K562 (cell line): ENCODE results near the gene ZDHHC22. TPM values are rescaled to one million over a fixed set of nuclear protein-coding genes. Genes with fewer than 3 reads are reported as not detected.

Source experiments
- ATAC-seq: fragments of 200-7000 bp; cut with Tn5 transposase; 3 replicates; pipeline ENCODE4 v1.9.1; 2020; ENCODE audit warnings: moderate library complexity
- BruUV-seq: library from RNA; stranded (reverse); fragments of 400-500 nt; replicated peaks from 2 replicates; lab custom pipeline; 2021; lab: Mats Ljungman, UMichigan
- CTCF ChIA-PET: fragments of 300-600 bp; formaldehyde crosslinking; extraction: SDS; loops from one replicate; lab custom pipeline; 2021; ENCODE audit warnings: low intra/inter-chr PET ratio; lab: Yijun Ruan, JAX
- POLR2A ChIA-PET: fragments of 300-600, 350-650 bp; sonication (Branson Sonifier 250); formaldehyde crosslinking; extraction: SDS; loops from one replicate; lab custom pipeline; 2021; ENCODE audit warnings: antibody characterized with exemption, inconsistent platforms; lab: Yijun Ruan, JAX
- DNase-seq, 4 experiments: peaks; one replicate each; pipeline versions ENCODE4 v3.0.0 to v3.0.0-alpha.2; 2011 to 2018; ENCODE audit warnings: low spot score in 3 of 4, mixed read lengths in 3 of 4; ENCODE audit errors: extremely low read depth in 1 of 4
- FAIRE-seq: peaks from 2 replicates; lab custom pipeline; 2011; peaks lifted over from hg19 to GRCh38; lab: Jason Lieb, UNC
- H2AFZ ChIP-seq: 2 replicates; pipeline ENCODE4 v1.6.0; 2011; ENCODE audit warnings: low read depth, low read length, control low read depth, inconsistent platforms
- H3K27ac ChIP-seq: fragments of 200-600 bp; 3 replicates; pipeline ENCODE4 v1.8.0; 2011; ENCODE audit warnings: low read depth, mild to moderate bottlenecking, control low read depth, inconsistent platforms, low read length, moderate library complexity, mixed read lengths; ENCODE audit errors: extremely low read depth
- H3K27me3 ChIP-seq, 2 experiments: fragments of 300-600 bp in 1 of 2; 2 replicates in 1 of 2; 3 replicates in 1 of 2; pipeline versions ENCODE4 v1.6.0 to v1.8.0; 2011; ENCODE audit warnings: inconsistent platforms in 2 of 2, low read length in 2 of 2, mild to moderate bottlenecking in 1 of 2, mixed read lengths in 1 of 2, moderate library complexity in 1 of 2; ENCODE audit not compliant: control insufficient read depth in 2 of 2, insufficient read depth in 2 of 2
- H3K36me3 ChIP-seq: fragments of 300-600 bp; 3 replicates; pipeline ENCODE4 v1.8.0; 2011; ENCODE audit warnings: mild to moderate bottlenecking, low read length, inconsistent platforms; ENCODE audit not compliant: control insufficient read depth, insufficient read depth
- H3K4me1 ChIP-seq, 2 experiments: fragments of 200-600 bp in 1 of 2; replicated peaks in 1 of 2; 2 replicates in 1 of 2; 3 replicates in 1 of 2; pipeline versions ENCODE4 v1.5.1 to v1.8.0; 2011; ENCODE audit warnings: inconsistent platforms in 2 of 2, low read length in 2 of 2, mild to moderate bottlenecking in 1 of 2, mixed read lengths in 1 of 2, moderate library complexity in 1 of 2; ENCODE audit not compliant: control insufficient read depth in 2 of 2, insufficient read depth in 2 of 2
- H3K4me2 ChIP-seq: 2 replicates; pipeline ENCODE4 v1.6.1; 2011; ENCODE audit warnings: low read length, control low read depth, inconsistent platforms, mixed read lengths; ENCODE audit not compliant: insufficient read depth
- H3K4me3 ChIP-seq: fragments of 200-600 bp; sonication (generic), shearing (Covaris generic); 2 replicates; pipeline ENCODE4 v1.5.1; 2016; ENCODE audit warnings: control low read depth, inconsistent platforms
- H3K79me2 ChIP-seq: fragments of 200-600 bp; 3 replicates; pipeline ENCODE4 v1.8.0; 2011; ENCODE audit warnings: low read length, inconsistent platforms; ENCODE audit not compliant: control insufficient read depth, insufficient read depth
- H3K9ac ChIP-seq, 2 experiments: 2 replicates each; pipeline versions ENCODE4 v1.6.0 to v1.6.1; 2011; ENCODE audit warnings: low read depth in 2 of 2, low read length in 2 of 2, control low read depth in 1 of 2, inconsistent platforms in 1 of 2, mild to moderate bottlenecking in 1 of 2, mixed read lengths in 1 of 2; ENCODE audit not compliant: insufficient read depth in 1 of 2
- H3K9me1 ChIP-seq: one replicate; pipeline ENCODE4 v1.6.0; 2011; ENCODE audit warnings: inconsistent platforms, mild to moderate bottlenecking, low read length, moderate library complexity; ENCODE audit not compliant: control insufficient read depth, insufficient read depth
- H3K9me3 ChIP-seq: replicated peaks from 2 replicates; pipeline ENCODE4 v1.5.1; 2011; ENCODE audit warnings: low read depth, low read length, inconsistent platforms; ENCODE audit not compliant: control insufficient read depth, insufficient read depth
- H4K20me1 ChIP-seq: replicated peaks from 2 replicates; pipeline ENCODE4 v1.6.1; 2011; ENCODE audit warnings: low read length, inconsistent platforms, mixed read lengths; ENCODE audit not compliant: control insufficient read depth, insufficient read depth
- GABPB2 ChIP-seq: fragments of 250-450 bp; sonication (Bioruptor Pico); conservative IDR thresholded peaks from 2 replicates; pipeline ENCODE4 v1.5.1; 2021; ENCODE audit warnings: mild to moderate bottlenecking
- HDAC6 ChIP-seq: IDR thresholded peaks from 2 replicates; pipeline ENCODE4 v1.6.1; 2012; ENCODE audit warnings: low read depth, mild to moderate bottlenecking, control low read depth, inconsistent platforms, low read length, moderate library complexity
- HDAC8 ChIP-seq: fragments of 450-650 bp; IDR thresholded peaks from 2 replicates; pipeline ENCODE4 v1.6.1; 2016; ENCODE audit warnings: mild to moderate bottlenecking, missing genetic modification characterization, moderate library complexity, missing compliant biosample characterization
- HMGN3 ChIP-seq: IDR thresholded peaks from 2 replicates; pipeline ENCODE4 v1.6.1; 2011; ENCODE audit warnings: borderline replicate concordance, low read depth, mild to moderate bottlenecking, mixed read lengths, low read length; ENCODE audit not compliant: insufficient read length; ENCODE audit errors: extremely low read depth
- HNRNPL ChIP-seq: fragments of 200-400 bp; formaldehyde crosslinking; IDR thresholded peaks from 2 replicates; pipeline ENCODE4 v1.6.1; 2017; ENCODE audit warnings: low read depth, mild to moderate bottlenecking, low read length
- OTX1 ChIP-seq: fragments of 450-650 bp; formaldehyde crosslinking; IDR thresholded peaks from 2 replicates; pipeline ENCODE4 v1.4.0; 2022; ENCODE audit warnings: mild to moderate bottlenecking
- XRCC3 ChIP-seq: fragments of 450-650 bp; IDR thresholded peaks from 2 replicates; pipeline ENCODE4 v1.6.1; 2017; ENCODE audit warnings: mild to moderate bottlenecking, moderate library complexity
- XRCC4 ChIP-seq: IDR thresholded peaks from one replicate; pipeline ENCODE4 v1.6.1; 2011; ENCODE audit not compliant: insufficient read depth, insufficient read length; ENCODE audit errors: extremely low read depth
- ZBTB17 ChIP-seq: fragments of 450-650 bp; formaldehyde crosslinking; IDR thresholded peaks from 2 replicates; pipeline ENCODE4 v1.4.0; 2020; ENCODE audit warnings: mild to moderate bottlenecking
- ZNF197 ChIP-seq: fragments of 200-800 bp; sonication (Bioruptor generic); IDR thresholded peaks from 2 replicates; pipeline ENCODE4 v1.6.1; 2016; ENCODE audit warnings: low read depth, missing genetic modification characterization, missing compliant biosample characterization
- WGBS: fragments of 100-300 bp; shearing (Covaris generic); methylation state at CpG from one replicate; pipeline ENCODE4 v1.1.6; 2016; ENCODE audit warnings: low coverage, mixed read lengths; ENCODE audit not compliant: insufficient coverage; ENCODE audit errors: missing lambda C conversion rate; 5-methylcytosine and 5-hydroxymethylcytosine counted together
- in situ Hi-C: fragments of 300-500 bp; cut with MboI; formaldehyde crosslinking; loops from 4 replicates; pipeline ENCODE4 v1.15.0; 2018; ENCODE audit warnings: inconsistent platforms, mixed read lengths
- intact Hi-C: fragments of 100-400 bp; cut with micrococcal nuclease; formaldehyde crosslinking; loops from 2 replicates; pipeline ENCODE4 v1.14.2; 2022
- polyA plus RNA-seq, 8 experiments: library from polyadenylated mRNA; depleted of rRNA in 4 of 8; stranded (reverse) in 5 of 8; unstranded in 3 of 8; fragments of >200 nt; fragmentation: Nextera tagmentation in 2 of 8; fragmentation: Illumina TruSeq in 1 of 8; extraction: Ambion mirVana in 2 of 8; extraction: Trizol in 1 of 8; gene quantifications; 2 replicates each; pipeline versions ENCODE4 v1.2.1 to v1.2.3, GENCODE V29; 2011 to 2014; ENCODE audit warnings: inconsistent platforms in 1 of 8, missing spikeins in 1 of 8
- total RNA-seq, 7 experiments: library from RNA; depleted of rRNA in 6 of 7; stranded (reverse); fragments of >200 nt in 6 of 7; fragmentation: Illumina TruSeq in 2 of 7; extraction: Trizol in 2 of 7; gene quantifications; 2 replicates each; pipeline versions ENCODE4 v1.2.1 to v1.2.3, GENCODE V29; 2011 to 2021; ENCODE audit warnings: low replicate concordance in 1 of 7
- TF ChIP-seq, protein P1 (sequence below): fragments of 450-650 bp; formaldehyde crosslinking; IDR thresholded peaks from 2 replicates; pipeline ENCODE4 v1.4.0; 2022; ENCODE audit warnings: mild to moderate bottlenecking, moderate library complexity

ZDHHC22 gene
- total and polyA plus RNA-seq, 9 of the 15 experiments (the other 6 are each of a cell fraction or from before 2014, with no cell fraction given), result not detected

DNA sequence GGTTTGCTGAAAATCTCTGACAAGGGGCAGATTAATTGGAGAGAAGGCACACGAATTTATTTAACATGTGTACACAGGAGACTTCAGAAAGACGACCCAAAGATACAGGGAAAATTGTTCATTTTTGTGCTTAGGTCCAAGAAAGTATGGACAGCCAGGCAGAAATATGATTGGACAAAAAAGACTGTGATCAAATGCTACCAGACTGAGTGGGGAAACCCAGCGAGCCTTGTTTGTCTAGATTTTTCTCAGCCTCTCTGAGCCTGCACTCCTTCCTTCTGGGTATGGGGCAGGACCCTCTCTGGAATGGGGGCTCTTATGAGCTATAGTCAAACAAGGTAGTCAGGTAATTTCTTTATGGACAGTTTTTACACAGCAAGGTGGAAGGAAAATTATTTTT lies 54.0 kb downstream of the ZDHHC22 start (continued):
- TF ChIP-seq ZBTB17 (no peak), HDAC6 (no peak)

DNA sequence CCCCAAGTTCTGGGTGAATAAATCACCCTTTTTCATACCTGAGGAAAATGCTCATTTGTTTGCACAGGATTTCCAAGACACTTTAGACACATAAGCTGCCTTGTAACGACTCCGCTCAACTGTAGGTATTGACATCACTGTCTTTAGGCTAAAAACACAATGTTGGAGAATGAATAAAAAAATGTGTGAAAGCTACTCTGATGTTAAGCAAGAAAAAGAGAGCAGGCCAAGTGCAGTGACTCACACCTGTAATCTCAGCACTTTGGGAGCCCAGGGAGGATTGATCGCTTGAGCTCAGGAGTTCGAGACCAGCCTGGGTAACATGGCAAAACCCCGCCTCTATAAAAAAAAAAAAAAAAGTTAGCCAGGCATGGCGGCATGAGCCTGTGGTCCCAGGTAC lies 54.6 kb downstream of the ZDHHC22 start:
- Histone ChIP-seq H3K4me2 (no peak overlapping the region), H2AFZ (no peak overlapping the region), H3K9me3 (0 out of 2 replicates have a peak, but pooled peaks cover 5% of the 10 kb centered on the region), H3K27ac (no peak overlapping the region), H4K20me1 (no peaks in the 10 kb centered on the region), H3K79me2 (no peaks in the 10 kb centered on the region), H3K4me1 (peaks cover 0 to 12% of the 10 kb centered on the region in 2 experiments; a peak in 3 of 5 replicates), H3K27me3 (peaks cover 7 to 10% of the 10 kb centered on the region in 2 experiments; a peak in 2 of 5 replicates), H3K9ac (no peak overlapping the region), H3K36me3 (no peaks in the 10 kb centered on the region), H3K9me1 (no peaks in the 10 kb centered on the region), H3K4me3 (no peak overlapping the region)
- ATAC-seq, result no peak
- FAIRE-seq, result no peak
- WGBS, result 4% methylated on average over 2 of the region's 6 CpGs
- BruUV-seq, result no TSS peak
- TF ChIP-seq HMGN3 (no peak), OTX1 (CRISPR knock-in tag) (no peak), HNRNPL (no peak), ZNF197 (no peak), HDAC8 (tag) (no peak), XRCC3 (no peak), XRCC4 (no peak), GABPB2 (CRISPR knock-in tag) (no peak)
- TF ChIP-seq, protein P1, sequence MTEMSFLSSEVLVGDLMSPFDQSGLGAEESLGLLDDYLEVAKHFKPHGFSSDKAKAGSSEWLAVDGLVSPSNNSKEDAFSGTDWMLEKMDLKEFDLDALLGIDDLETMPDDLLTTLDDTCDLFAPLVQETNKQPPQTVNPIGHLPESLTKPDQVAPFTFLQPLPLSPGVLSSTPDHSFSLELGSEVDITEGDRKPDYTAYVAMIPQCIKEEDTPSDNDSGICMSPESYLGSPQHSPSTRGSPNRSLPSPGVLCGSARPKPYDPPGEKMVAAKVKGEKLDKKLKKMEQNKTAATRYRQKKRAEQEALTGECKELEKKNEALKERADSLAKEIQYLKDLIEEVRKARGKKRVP, result no peak
- DNase-seq, result no peak
- CTCF ChIA-PET, result no interaction called here
- in situ Hi-C loops, result no loop called here
- intact Hi-C loops, result no loop called here
- POLR2A ChIA-PET, result interaction anchor here (0.5 to 2.6 kb wide), 2 partner anchors 10 to 305 kb away, joined by 3 to 8 read pairs; no protein-coding TSS in a partner anchor
